Astrocyte (in vitro differentiated cells and primary cell): ENCODE measurements around the gene ACSBG1.

Experiments
- EZH2 ChIP-seq: IDR thresholded peaks from 2 replicates; pipeline ENCODE4 v1.6.1; 2012; ENCODE audit warnings: mild to moderate bottlenecking, low read length, inconsistent platforms; ENCODE audit not compliant: insufficient read depth
- TF ChIP-seq, protein P1 (sequence below): IDR thresholded peaks from 2 replicates; pipeline ENCODE4 v1.5.1; 2011; ENCODE audit warnings: low read depth, mild to moderate bottlenecking, inconsistent platforms, low read length, moderate library complexity; ENCODE audit not compliant: insufficient read depth

GRCh38 chr15:78131295-78132061, 102.9 kb downstream of the ACSBG1 start, which contains the start of gene CIB2:
- TF ChIP-seq, protein P1, sequence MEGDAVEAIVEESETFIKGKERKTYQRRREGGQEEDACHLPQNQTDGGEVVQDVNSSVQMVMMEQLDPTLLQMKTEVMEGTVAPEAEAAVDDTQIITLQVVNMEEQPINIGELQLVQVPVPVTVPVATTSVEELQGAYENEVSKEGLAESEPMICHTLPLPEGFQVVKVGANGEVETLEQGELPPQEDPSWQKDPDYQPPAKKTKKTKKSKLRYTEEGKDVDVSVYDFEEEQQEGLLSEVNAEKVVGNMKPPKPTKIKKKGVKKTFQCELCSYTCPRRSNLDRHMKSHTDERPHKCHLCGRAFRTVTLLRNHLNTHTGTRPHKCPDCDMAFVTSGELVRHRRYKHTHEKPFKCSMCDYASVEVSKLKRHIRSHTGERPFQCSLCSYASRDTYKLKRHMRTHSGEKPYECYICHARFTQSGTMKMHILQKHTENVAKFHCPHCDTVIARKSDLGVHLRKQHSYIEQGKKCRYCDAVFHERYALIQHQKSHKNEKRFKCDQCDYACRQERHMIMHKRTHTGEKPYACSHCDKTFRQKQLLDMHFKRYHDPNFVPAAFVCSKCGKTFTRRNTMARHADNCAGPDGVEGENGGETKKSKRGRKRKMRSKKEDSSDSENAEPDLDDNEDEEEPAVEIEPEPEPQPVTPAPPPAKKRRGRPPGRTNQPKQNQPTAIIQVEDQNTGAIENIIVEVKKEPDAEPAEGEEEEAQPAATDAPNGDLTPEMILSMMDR: no peak
- TF ChIP-seq EZH2: no peak
